ENCODE data around the gene MRPL34. TPM values are rescaled to one million over a fixed set of nuclear protein-coding genes. Genes with fewer than 3 reads are reported as not detected.

MRPL34 gene
- total and polyA plus RNA-seq, 9 of the 15 experiments (the other 6 are each of a cell fraction or from before 2014, with no cell fraction given): 11.5 to 256 (median 72.5) TPM

- TF ChIP-seq L3MBTL2 (IDR thresholded peaks at IDR 0.05) (peak; percentile 35; the same call in 1 of the 2 replicates), KDM4B (IDR thresholded peaks at IDR 0.05; ENCODE audit: borderline replicate concordance in 2 of 2, low read depth in 1 of 2) (peak in 1 of 2 experiments; percentile 69; a peak in 1 of 4 replicates), TEAD2 (tag; IDR thresholded peaks at IDR 0.05) (no peak; the same call in 1 of the 2 replicates), BDP1 (IDR thresholded peaks at IDR 0.05; ENCODE audit: insufficient read depth, insufficient read length) (no peak), HES1 (IDR thresholded peaks at IDR 0.05; ENCODE audit: low read depth) (no peak), SUPT5H (IDR thresholded peaks at IDR 0.05) (peak; percentile 85), ZNF76 (CRISPR knock-in tag; IDR thresholded peaks at IDR 0.05; ENCODE audit: borderline replicate concordance) (0 out of 2 replicates have a peak, but pooled peaks have one; percentile 48), EP400 (IDR thresholded peaks at IDR 0.05) (peak; percentile 45), CC2D1A (IDR thresholded peaks at IDR 0.05) (peak; percentile 95), EHMT2 (IDR thresholded peaks at IDR 0.05) (no peak), PHF20 (IDR thresholded peaks at IDR 0.05; ENCODE audit: partially characterized antibody) (peak; percentile 84), ZNF277 (CRISPR knock-in tag; IDR thresholded peaks at IDR 0.05; ENCODE audit: borderline replicate concordance) (peak; percentile 16; the same call in 1 of the 2 replicates), SMARCC2 (IDR thresholded peaks at IDR 0.05; ENCODE audit: low read depth) (no peak), ELF4 (CRISPR knock-in tag; IDR thresholded peaks at IDR 0.05) (peak; percentile 77; the same call in 1 of the 2 replicates), MYC (IDR thresholded peaks at IDR 0.05; ENCODE audit: low read depth, low read length) (0 out of 2 replicates have a peak, but pooled peaks have one; percentile 10), MYC (CRISPR knock-in tag; IDR thresholded peaks at IDR 0.05; ENCODE audit: borderline replicate concordance, low read depth) (no peak), ELK1 (CRISPR knock-in tag; IDR thresholded peaks at IDR 0.05) (no peak), SP1 (CRISPR knock-in tag; IDR thresholded peaks at IDR 0.05) (peak; percentile 69), ETV6 (IDR thresholded peaks at IDR 0.05; ENCODE audit: borderline replicate concordance in 1 of 2, low read depth in 2 of 2, low read length in 1 of 2) (no peak), ETV6 (CRISPR knock-in tag; IDR thresholded peaks at IDR 0.05; ENCODE audit: borderline replicate concordance) (no peak), TAF7 (tag; IDR thresholded peaks at IDR 0.05) (peak; percentile 80), USF1 (CRISPR knock-in tag; IDR thresholded peaks at IDR 0.05) (0 out of 2 replicates have a peak, but pooled peaks have one; percentile 19), TFAP4 (CRISPR knock-in tag; IDR thresholded peaks at IDR 0.05; ENCODE audit: borderline replicate concordance) (peak; percentile 79), POLR3G (IDR thresholded peaks at IDR 0.05; ENCODE audit: extremely low read depth, insufficient read length, insufficient replicate concordance) (no peak)
Measured at GRCh38 chr19:17266975-17267788, 38.5 kb upstream of the MRPL34 start, which contains the start of gene BABAM1 (continued).

Data from K562 (cell line).